Skeletal muscle tissue (tissue), 4 donors: ENCODE results near the gene PHRF1. TPM values are rescaled to one million over a fixed set of nuclear protein-coding genes. Genes with fewer than 3 reads are reported as not detected.
A peak's percentile ranks its signal among the peaks of the same experiment; 100 is the strongest.

Experiments
- H3K27ac ChIP-seq: one replicate; pipeline ENCODE4 v1.7.0; 2013; ENCODE audit warnings: mild to moderate bottlenecking, low read depth, low read length, inconsistent platforms
- H3K27me3 ChIP-seq, 3 donors: one replicate each; pipeline ENCODE4 v1.7.0; 2013; ENCODE audit warnings: low read length in 3 of 3; ENCODE audit not compliant: control insufficient read depth in 3 of 3, insufficient read depth in 3 of 3
- H3K36me3 ChIP-seq, 3 donors: one replicate each; pipeline ENCODE4 v1.7.0; 2013; ENCODE audit warnings: low read length in 3 of 3; ENCODE audit not compliant: control insufficient read depth in 3 of 3, insufficient read depth in 3 of 3
- H3K4me1 ChIP-seq, 3 donors: one replicate each; pipeline ENCODE4 v1.7.0; 2013; ENCODE audit warnings: low read length in 3 of 3, mild to moderate bottlenecking in 3 of 3; ENCODE audit not compliant: control insufficient read depth in 3 of 3, insufficient read depth in 3 of 3
- H3K4me3 ChIP-seq, 3 donors: one replicate each; pipeline ENCODE4 v1.7.0; 2013; ENCODE audit warnings: low read length in 3 of 3
- H3K9ac ChIP-seq, 3 donors: one replicate each; pipeline ENCODE4 v1.7.0; 2013; ENCODE audit warnings: low read length in 3 of 3, mild to moderate bottlenecking in 3 of 3, moderate library complexity in 2 of 3, low read depth in 1 of 3
- H3K9me3 ChIP-seq, 3 donors: one replicate each; pipeline ENCODE4 v1.7.0; 2013; ENCODE audit warnings: low read length in 3 of 3; ENCODE audit not compliant: control insufficient read depth in 3 of 3
- total RNA-seq: library from RNA; depleted of rRNA; stranded (reverse); fragments of >200 nt; gene quantifications from one replicate; pipeline ENCODE4 v1.2.3, GENCODE V29; 2014
- donor health status: Osteomylitis.

PHRF1 gene
- total RNA-seq, 1 donor from 2014 or later, result 21.9 TPM

GRCh38 chr11:607971-608659 is 31.8 kb downstream of the PHRF1 start:
- peaks cover 78 to 83% (median 83%) of the 10 kb centered on the region in 3 donors for H3K36me3 ChIP-seq
- H3K4me3 ChIP-seq, result no peak overlapping the region
- H3K27ac ChIP-seq, result no peak overlapping the region
- H3K27me3 ChIP-seq, result no peaks in the 10 kb centered on the region
- no peak overlapping the region for H3K9ac ChIP-seq
- H3K4me1 ChIP-seq, result peaks cover 14 to 18% (median 16%) of the 10 kb centered on the region in 3 donors
- H3K9me3 ChIP-seq, result no peaks in the 10 kb centered on the region

DNA sequence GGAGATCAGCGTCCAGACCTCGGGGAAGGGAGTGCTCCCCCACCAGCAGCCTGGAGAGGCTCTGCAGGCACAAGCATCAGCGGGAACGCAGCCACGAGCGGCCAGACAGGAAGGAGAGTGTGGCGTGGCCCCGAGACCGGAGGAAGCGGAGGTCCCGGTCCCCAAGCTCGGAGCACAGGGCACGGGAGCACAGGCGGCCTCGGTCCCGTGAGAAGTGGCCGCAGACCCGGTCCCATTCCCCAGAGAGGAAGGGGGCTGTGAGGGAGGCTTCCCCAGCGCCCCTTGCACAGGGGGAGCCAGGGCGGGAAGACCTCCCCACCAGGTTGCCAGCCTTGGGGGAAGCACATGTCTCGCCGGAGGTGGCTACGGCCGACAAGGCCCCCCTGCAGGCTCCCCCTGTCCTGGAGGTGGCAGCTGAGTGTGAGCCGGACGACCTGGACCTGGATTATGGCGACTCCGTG is 32.6 kb downstream of the PHRF1 start:
- peaks cover 19 to 23% (median 21%) of the 10 kb centered on the region in 3 donors for H3K4me1 ChIP-seq
- H3K4me3 ChIP-seq, result no peak overlapping the region
- H3K27ac ChIP-seq, result no peak overlapping the region
- no peaks in the 10 kb centered on the region for H3K9me3 ChIP-seq
- H3K27me3 ChIP-seq, result no peaks in the 10 kb centered on the region
- peaks cover 76 to 83% (median 79%) of the 10 kb centered on the region in 3 donors for H3K36me3 ChIP-seq
- no peak overlapping the region for H3K9ac ChIP-seq

DNA sequence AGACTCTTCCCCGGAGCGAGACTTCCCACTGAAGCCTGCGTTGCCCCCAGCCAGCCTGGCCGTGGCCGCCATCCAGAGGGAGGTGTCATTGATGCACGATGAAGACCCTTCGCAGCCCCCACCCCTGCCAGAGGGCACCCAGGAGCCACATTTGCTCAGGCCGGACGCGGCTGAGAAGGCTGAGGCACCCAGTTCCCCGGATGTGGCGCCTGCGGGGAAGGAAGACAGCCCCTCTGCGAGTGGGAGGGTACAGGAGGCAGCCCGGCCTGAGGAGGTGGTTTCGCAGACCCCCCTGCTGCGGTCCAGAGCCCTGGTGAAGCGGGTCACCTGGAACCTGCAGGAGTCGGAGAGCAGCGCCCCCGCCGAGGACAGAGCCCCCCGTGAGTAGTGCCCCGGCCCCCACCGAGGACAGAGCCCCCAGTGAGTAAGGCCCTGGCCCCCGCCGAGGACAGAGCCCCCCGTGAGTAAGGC is 33.1 kb downstream of the PHRF1 start:
- H3K4me3 ChIP-seq, result no peak overlapping the region
- peaks cover 71 to 79% (median 74%) of the 10 kb centered on the region in 3 donors for H3K36me3 ChIP-seq
- H3K9me3 ChIP-seq, result no peaks in the 10 kb centered on the region
- H3K27me3 ChIP-seq, result no peaks in the 10 kb centered on the region
- peaks cover 24 to 29% (median 26%) of the 10 kb centered on the region in 3 donors for H3K4me1 ChIP-seq
- no peak overlapping the region for H3K9ac ChIP-seq
- H3K27ac ChIP-seq, result no peak overlapping the region

- Histone ChIP-seq H3K27ac (no peak overlapping the region), H3K36me3 (peaks cover 63 to 72% (median 65%) of the 10 kb centered on the region in 3 donors), H3K27me3 (no peaks in the 10 kb centered on the region), H3K9ac (peak overlapping the region in 1 of 3 donors; percentile 8), H3K9me3 (no peaks in the 10 kb centered on the region), H3K4me3 (no peak overlapping the region), H3K4me1 (peaks cover 33 to 38% (median 35%) of the 10 kb centered on the region in 3 donors)
Observed at GRCh38 chr11:610146-610801, 34.0 kb downstream of the PHRF1 start.

- peaks cover 35 to 44% (median 37%) of the 10 kb centered on the region in 3 donors for H3K4me1 ChIP-seq
- H3K27ac ChIP-seq, result no peak overlapping the region
- no peaks in the 10 kb centered on the region for H3K27me3 ChIP-seq
- no peak overlapping the region for H3K4me3 ChIP-seq
- H3K9ac ChIP-seq, result peak overlapping the region in 1 of 3 donors; percentile 54
- no peaks in the 10 kb centered on the region for H3K9me3 ChIP-seq
- H3K36me3 ChIP-seq, result peaks cover 55 to 64% (median 55%) of the 10 kb centered on the region in 3 donors
Observed at GRCh38 chr11:611001-611996, 35.0 kb downstream of the PHRF1 start.

- Histone ChIP-seq H3K9me3 (no peaks in the 10 kb centered on the region), H3K27ac (peak overlapping the region; percentile 65), H3K9ac (peak overlapping the region in 1 of 3 donors; percentile 54), H3K36me3 (peaks cover 44 to 54% (median 44%) of the 10 kb centered on the region in 3 donors), H3K4me1 (peaks cover 35 to 44% (median 37%) of the 10 kb centered on the region in 3 donors), H3K27me3 (no peaks in the 10 kb centered on the region), H3K4me3 (peak overlapping the region in 2 of 3 donors; percentile 22 to 35)
Observed at GRCh38 chr11:612201-612960, 36.1 kb downstream of the PHRF1 start.

GRCh38 chr11:612961-613300 is 36.7 kb downstream of the PHRF1 start:
- Histone ChIP-seq H3K9ac (peak overlapping the region in 1 of 3 donors; percentile 54), H3K4me3 (no peak overlapping the region), H3K4me1 (peaks cover 35 to 44% (median 37%) of the 10 kb centered on the region in 3 donors), H3K9me3 (no peaks in the 10 kb centered on the region), H3K27ac (peak overlapping the region; percentile 65), H3K36me3 (peaks cover 39 to 48% (median 39%) of the 10 kb centered on the region in 3 donors), H3K27me3 (no peaks in the 10 kb centered on the region)

- Histone ChIP-seq H3K9me3 (no peaks in the 10 kb centered on the region), H3K36me3 (peaks cover 33 to 44% (median 39%) of the 10 kb centered on the region in 3 donors), H3K9ac (no peak overlapping the region), H3K4me3 (no peak overlapping the region), H3K27ac (peak overlapping the region; percentile 65), H3K4me1 (peaks cover 35 to 44% (median 37%) of the 10 kb centered on the region in 3 donors), H3K27me3 (no peaks in the 10 kb centered on the region)
Observed at GRCh38 chr11:613369-613968, 37.2 kb downstream of the PHRF1 start.
